ENCODE results near the gene ACACB.

Gene ACACB

GRCh38 chr12:109261087-109261486 is 144.7 kb downstream of the ACACB start:
- DNase-seq, result no peak

- no peak for DNase-seq
These were observed 145.6 kb downstream of the ACACB start for GRCh38 chr12:109261939-109262338.

GRCh38 chr12:109263439-109263838 is 147.1 kb downstream of the ACACB start:
- DNase-seq, result no peak

- no peak for DNase-seq
These were observed 147.9 kb downstream of the ACACB start for GRCh38 chr12:109264095-109264942.

GRCh38 chr12:109264943-109265650 is 148.7 kb downstream of the ACACB start:
- no peak for DNase-seq

GRCh38 chr12:109266106-109266879 is 149.9 kb downstream of the ACACB start:
- DNase-seq, result no peak

GRCh38 chr12:109267361-109267760 is 151.0 kb downstream of the ACACB start:
- no peak for DNase-seq

- no peak for DNase-seq
These were observed 152.5 kb downstream of the ACACB start for GRCh38 chr12:109268896-109269295.

- no peak for DNase-seq
These were observed 153.0 kb downstream of the ACACB start for GRCh38 chr12:109269428-109269827.

- DNase-seq, result no peak
These were observed 154.1 kb downstream of the ACACB start for GRCh38 chr12:109270494-109270893.

GRCh38 chr12:109271418-109271817 is 155.0 kb downstream of the ACACB start:
- no peak for DNase-seq

GRCh38 chr12:109273354-109273753 is 157.0 kb downstream of the ACACB start:
- no peak for DNase-seq

- no peak for DNase-seq
These were observed 158.0 kb downstream of the ACACB start for GRCh38 chr12:109274381-109274780.

- DNase-seq, result no peak
These were observed 158.8 kb downstream of the ACACB start for GRCh38 chr12:109275173-109275572.

GRCh38 chr12:109276160-109276559 is 159.8 kb downstream of the ACACB start:
- DNase-seq, result no peak

GRCh38 chr12:109277255-109277898 is 161.0 kb downstream of the ACACB start:
- DNase-seq, result no peak

- no peak for DNase-seq
These were observed 161.7 kb downstream of the ACACB start for GRCh38 chr12:109277899-109278762.

GRCh38 chr12:109278912-109279311 is 162.5 kb downstream of the ACACB start:
- no peak for DNase-seq

GRCh38 chr12:109279525-109279924 is 163.1 kb downstream of the ACACB start:
- DNase-seq, result no peak

- no peak for DNase-seq
These were observed 165.1 kb downstream of the ACACB start for GRCh38 chr12:109281452-109281851.

GRCh38 chr12:109284392-109284791 is 168.0 kb downstream of the ACACB start:
- DNase-seq, result no peak

GRCh38 chr12:109286252-109286651 is 169.9 kb downstream of the ACACB start:
- DNase-seq, result no peak

Data from GF-D8 (cell line).